Islet precursor cell (in vitro differentiated cells): ENCODE measurements around the gene PHACTR1.
"Not testable (repeated sequence)": the region's sequence is repeated elsewhere in the genome, so short reads cannot be mapped to it uniquely, and the experiment has no call there.

Experiments used
- DNase-seq: peaks from one replicate; pipeline ENCODE4 v3.0.0-alpha.2; 2018

The PHACTR1 gene

DNA sequence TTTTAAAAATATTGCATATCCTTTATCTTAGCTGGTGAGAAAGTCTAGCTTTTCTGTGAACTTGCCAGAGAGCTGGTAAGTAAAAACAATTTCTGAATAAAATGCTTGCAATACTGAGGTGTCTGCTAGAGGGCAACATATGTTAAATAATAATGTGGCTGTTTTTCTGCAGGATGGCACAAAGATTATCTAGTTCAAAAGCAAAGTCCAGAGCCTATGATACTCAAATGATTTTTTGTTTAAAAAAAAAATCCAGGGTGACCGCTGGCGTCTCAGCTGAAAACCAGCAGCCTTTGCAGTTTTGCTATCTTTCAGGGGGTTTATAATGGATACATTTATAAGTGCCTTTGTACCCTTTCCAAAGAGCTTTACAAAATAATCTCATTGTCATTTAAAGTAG is 194.9 kb downstream of the PHACTR1 start:
- DNase-seq: no peak

DNA sequence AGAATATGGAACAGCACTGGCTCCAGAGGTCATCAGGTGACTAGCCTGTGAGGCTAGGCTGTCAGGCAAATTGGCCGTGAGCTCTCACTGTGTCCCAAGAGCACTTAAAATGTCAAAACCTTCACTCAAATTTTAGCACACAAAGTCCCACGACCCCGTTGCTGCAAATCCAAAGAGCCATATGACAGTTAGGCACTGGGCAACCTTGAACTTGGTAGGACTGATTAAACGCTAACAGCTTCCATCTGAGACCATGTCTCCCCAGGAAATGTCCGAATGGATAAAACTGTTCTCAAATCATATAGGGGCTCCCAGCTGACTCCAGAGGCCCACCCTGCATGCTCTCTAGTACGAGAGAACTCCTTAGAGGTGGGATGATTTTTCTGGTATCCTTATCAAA is 196.6 kb downstream of the PHACTR1 start:
- DNase-seq: no peak

DNA sequence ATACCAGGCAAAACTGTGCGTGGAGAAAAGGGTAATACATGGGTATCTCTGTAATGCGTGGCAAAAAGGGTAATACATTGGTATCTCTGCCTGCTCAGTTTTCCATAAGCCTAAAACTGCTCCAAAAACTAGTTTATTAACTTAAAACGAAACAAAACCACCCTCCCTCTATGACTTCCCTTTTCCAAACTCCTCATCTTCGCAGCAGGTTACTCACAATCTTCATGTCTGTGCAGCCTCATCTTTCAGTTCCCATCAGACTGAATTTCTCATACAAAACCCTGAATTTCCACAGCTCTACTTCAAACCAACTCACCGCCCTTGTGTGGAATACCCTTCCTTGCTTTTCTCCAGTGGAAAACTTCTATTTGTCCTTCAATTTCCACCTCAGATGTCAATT is 199.4 kb downstream of the PHACTR1 start:
- DNase-seq: no peak

- DNase-seq: no peak
These were observed 200.0 kb downstream of the PHACTR1 start for GRCh38 chr6:12916420-12917136.

- DNase-seq: no peak
These were observed 204.9 kb downstream of the PHACTR1 start for GRCh38 chr6:12921467-12921866.

- no peak for DNase-seq
These were observed 207.2 kb downstream of the PHACTR1 start for GRCh38 chr6:12923644-12924235.

DNA sequence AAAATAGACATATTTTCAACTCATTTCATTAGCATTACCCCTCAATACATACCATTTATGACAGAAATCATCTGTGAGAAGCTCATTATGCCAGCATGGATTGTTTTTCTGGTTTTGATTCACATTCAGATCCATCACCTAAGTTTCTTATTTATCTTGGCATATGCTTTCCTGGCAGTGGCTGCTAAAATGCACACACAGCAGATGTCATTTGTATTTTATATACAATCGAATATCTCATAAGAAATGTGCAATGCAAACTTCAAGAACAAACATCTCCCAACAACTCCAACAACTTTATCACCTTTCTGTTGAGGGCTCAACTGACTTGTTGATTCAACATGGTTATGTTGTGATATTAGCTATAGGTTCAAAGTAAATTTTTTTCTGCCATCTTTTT is 208.3 kb downstream of the PHACTR1 start:
- DNase-seq: no peak

GRCh38 chr6:12927746-12928145 is 211.2 kb downstream of the PHACTR1 start:
- no peak for DNase-seq

- no peak for DNase-seq
These were observed 213.1 kb downstream of the PHACTR1 start for GRCh38 chr6:12929678-12930077.

GRCh38 chr6:12931639-12932038 is 215.1 kb downstream of the PHACTR1 start:
- no peak for DNase-seq

GRCh38 chr6:12935637-12936036 is 219.1 kb downstream of the PHACTR1 start:
- DNase-seq: no peak

DNA sequence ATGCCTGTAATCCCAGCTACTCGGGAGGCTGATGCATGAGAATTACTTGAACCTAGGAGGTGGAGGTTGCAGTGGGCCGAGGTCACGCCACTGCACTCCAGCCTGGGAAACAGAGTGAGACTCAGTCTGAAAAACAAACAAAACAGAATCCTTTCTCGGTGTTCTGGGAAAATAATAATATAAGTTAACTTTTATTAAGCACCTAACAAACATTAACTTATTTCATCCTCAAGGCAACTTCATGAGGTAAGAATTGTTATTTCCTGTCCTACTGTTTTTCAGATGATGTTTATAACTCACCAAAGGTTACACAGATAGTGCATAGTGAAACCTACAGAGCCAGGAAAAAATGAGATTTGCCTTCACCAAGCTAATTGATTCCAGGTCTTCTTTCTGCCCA is 221.4 kb downstream of the PHACTR1 start:
- no peak for DNase-seq

GRCh38 chr6:12939314-12939713 is 222.7 kb downstream of the PHACTR1 start:
- DNase-seq: no peak

DNA sequence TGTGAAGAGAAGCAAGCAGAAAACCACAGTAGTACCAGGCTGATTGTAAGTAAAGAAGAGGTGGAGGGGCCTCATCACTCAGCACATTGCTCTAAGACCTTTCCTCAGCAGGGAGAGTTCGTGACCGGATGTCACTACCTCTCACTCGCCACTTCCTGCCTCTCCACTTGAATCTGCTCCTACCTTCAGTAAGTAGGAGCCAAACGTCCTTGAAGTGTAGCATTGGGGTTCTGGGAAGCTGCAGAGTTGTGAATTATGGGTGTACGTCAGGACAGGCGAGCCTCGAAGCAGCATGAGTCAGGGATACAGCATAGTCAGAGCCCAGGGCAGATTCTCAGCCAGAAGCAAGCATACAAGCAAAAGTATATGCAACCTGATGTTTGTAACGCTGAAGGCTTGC is 224.9 kb downstream of the PHACTR1 start:
- no peak for DNase-seq

- DNase-seq: no peak
These were observed 227.0 kb downstream of the PHACTR1 start for GRCh38 chr6:12943549-12943948.

DNA sequence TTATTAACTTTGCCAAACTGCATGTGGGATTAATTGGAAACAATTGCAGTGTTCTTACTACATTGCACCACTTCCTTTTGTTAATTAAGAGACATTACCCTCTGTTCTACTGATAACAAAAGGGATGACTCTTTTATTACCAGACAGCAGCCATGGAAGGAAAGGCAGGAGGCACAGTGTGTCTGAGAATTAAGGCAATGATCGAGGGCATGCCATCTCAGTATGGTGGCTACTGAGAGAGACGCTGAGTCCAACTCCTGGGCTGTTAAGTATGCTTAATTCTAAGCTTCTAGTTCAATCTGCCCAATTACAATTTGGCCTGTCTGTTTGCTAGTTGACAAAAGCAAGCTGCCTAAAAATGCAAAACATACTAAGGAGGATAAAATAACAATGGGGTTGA is 227.4 kb downstream of the PHACTR1 start:
- no peak for DNase-seq

- not testable (repeated sequence) for DNase-seq
These were observed 228.0 kb downstream of the PHACTR1 start for GRCh38 chr6:12944528-12944927.

DNA sequence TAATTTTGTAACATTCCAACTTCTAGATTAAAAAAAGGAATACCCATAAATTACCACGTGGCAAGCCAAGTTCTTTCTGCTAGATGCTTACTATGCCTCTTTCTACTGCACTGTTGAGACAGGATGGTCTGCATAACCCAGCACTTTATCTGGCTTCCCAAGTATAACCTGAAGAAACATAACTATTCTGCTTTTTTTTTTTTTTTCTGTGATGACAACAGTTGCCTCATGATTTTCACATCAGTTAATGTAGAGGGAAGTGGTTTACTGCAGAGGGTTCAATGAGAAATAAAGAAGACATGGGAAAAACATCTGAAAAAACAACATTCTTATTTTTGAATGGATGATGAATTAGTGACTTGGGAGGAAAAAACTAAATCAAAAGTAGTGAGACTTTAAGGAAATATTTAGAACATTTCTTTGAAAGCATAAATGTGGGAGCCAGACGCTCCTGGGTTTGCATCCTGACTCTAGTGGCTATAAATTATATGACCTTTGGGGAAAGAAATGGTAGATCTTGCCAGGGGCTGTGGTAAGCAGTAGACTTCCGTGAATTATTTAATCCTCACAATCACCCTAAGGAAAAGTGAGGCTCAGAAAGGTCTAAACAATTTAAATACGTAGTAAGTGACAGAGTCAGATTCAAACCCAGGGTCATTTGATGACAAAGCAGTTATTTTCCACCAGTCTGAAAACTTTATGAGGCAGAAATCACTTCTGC is 230.7 kb downstream of the PHACTR1 start:
- no peak for DNase-seq

GRCh38 chr6:12947967-12948366 is 231.4 kb downstream of the PHACTR1 start:
- DNase-seq: no peak

GRCh38 chr6:12950976-12951375 is 234.4 kb downstream of the PHACTR1 start:
- no peak for DNase-seq

GRCh38 chr6:12951415-12951814 is 234.8 kb downstream of the PHACTR1 start:
- DNase-seq: no peak

DNA sequence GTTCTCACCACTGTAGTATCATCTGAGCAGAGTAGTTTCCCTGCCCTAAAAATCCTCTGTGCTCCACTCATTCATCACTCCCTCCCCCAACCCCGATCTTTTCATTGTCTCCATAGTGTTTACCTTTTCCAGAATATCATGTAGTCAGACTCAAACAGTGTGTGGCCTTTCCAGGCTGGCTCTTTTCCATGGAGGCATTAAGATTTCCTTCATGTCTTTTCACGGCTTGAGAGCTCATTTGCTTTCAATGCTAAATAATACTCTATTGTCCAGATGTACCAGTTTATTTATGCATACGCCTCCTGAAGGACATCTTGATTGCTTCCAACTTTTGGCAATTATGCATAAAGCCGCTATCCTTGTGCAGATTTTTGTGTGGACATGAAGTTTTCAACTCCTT is 235.8 kb downstream of the PHACTR1 start:
- no peak for DNase-seq

GRCh38 chr6:12955956-12956355 is 239.4 kb downstream of the PHACTR1 start:
- no peak for DNase-seq

DNA sequence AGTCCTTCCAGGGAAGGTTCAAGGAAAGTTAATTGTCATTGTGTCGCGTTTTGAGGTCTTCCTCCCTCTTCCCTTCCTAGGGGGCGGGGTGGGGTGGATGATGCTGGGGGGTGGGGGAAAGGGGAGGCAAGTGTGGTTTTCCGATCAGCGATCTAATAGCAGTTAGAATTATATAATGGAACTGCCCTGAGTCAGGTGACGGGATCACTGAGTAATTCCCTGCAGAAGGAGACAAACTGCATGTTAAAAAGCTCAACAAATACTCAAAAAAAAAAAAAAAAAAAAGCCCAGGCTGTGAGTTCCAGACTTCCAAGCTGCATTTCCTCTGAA is 240.4 kb downstream of the PHACTR1 start:
- no peak for DNase-seq
